Natural killer cell (primary cell): ENCODE results near the gene ABCA4. TPM values are rescaled to one million over a fixed set of nuclear protein-coding genes. Genes with fewer than 3 reads are reported as not detected.

Experiments
- ATAC-seq, 3 donors: fragments of 150-1000 bp in 2 of 3; fragments of 200-7000 bp in 1 of 3; cut with Tn5 transposase; 1 replicate in 1 of 3; 2 replicates in 2 of 3; pipeline ENCODE4 v1.10.0; 2021; ENCODE audit warnings: mild to moderate bottlenecking in 2 of 3, moderate library complexity in 2 of 3
- DNase-seq, 2 donors: peaks; one replicate each; pipeline versions ENCODE4 v3.0.0 to v3.0.0-alpha.2; 2013 to 2021; ENCODE audit warnings: mixed read lengths in 1 of 2
- H3K27ac ChIP-seq: one replicate; pipeline ENCODE4 v1.5.1; 2013; ENCODE audit warnings: mild to moderate bottlenecking, low read length
- H3K27me3 ChIP-seq: one replicate; pipeline ENCODE4 v1.6.1; 2013; ENCODE audit warnings: low read length; ENCODE audit not compliant: control insufficient read depth, insufficient read depth
- H3K36me3 ChIP-seq: one replicate; pipeline ENCODE4 v1.6.1; 2013; ENCODE audit warnings: low read length; ENCODE audit not compliant: control insufficient read depth, insufficient read depth
- H3K4me1 ChIP-seq: one replicate; pipeline ENCODE4 v1.6.1; 2013; ENCODE audit warnings: low read length; ENCODE audit not compliant: control insufficient read depth, insufficient read depth
- H3K4me3 ChIP-seq: one replicate; pipeline ENCODE4 v1.5.1; 2013; ENCODE audit warnings: low read length
- H3K9me3 ChIP-seq: one replicate; pipeline ENCODE4 v1.6.1; 2013; ENCODE audit warnings: low read length; ENCODE audit not compliant: control insufficient read depth, insufficient read depth
- H3K27ac Mint-ChIP-seq, 2 donors: one replicate each; pipeline ENCODE4 v1.8.0; 2022; ENCODE audit warnings: mild to moderate bottlenecking in 2 of 2, mixed read lengths in 2 of 2, moderate library complexity in 1 of 2
- H3K27me3 Mint-ChIP-seq, 2 donors: one replicate each; pipeline ENCODE4 v1.8.0; 2022; ENCODE audit warnings: low read depth in 2 of 2, mixed read lengths in 2 of 2
- H3K36me3 Mint-ChIP-seq: one replicate; pipeline ENCODE4 v1.8.0; 2022; ENCODE audit warnings: mixed read lengths
- H3K4me1 Mint-ChIP-seq, 2 donors: one replicate each; pipeline ENCODE4 v1.8.0; 2022; ENCODE audit warnings: mixed read lengths in 2 of 2
- H3K4me3 Mint-ChIP-seq: one replicate; pipeline ENCODE4 v1.8.0; 2022; ENCODE audit warnings: mild to moderate bottlenecking, moderate library complexity, mixed read lengths
- H3K9me3 Mint-ChIP-seq, 2 donors: one replicate each; pipeline ENCODE4 v1.8.0; 2022; ENCODE audit warnings: mixed read lengths in 2 of 2
- CTCF ChIP-seq: fragments of 200-600 bp; IDR thresholded peaks from one replicate; pipeline ENCODE4 v1.8.0; 2022; ENCODE audit warnings: antibody characterized with exemption
- WGBS: methylation state at CpG from one replicate; pipeline ENCODE4 v1.1.7; 2013; ENCODE audit warnings: missing lambda C conversion rate; ENCODE audit not compliant: insufficient coverage; 5-methylcytosine and 5-hydroxymethylcytosine counted together
- intact Hi-C: fragments of 100-400 bp; cut with micrococcal nuclease; formaldehyde crosslinking; loops from one replicate; pipeline ENCODE4 v1.14.2; 2022
- total RNA-seq, 4 donors: library from RNA; stranded (reverse); fragments of 120-200 nt in 1 of 4; gene quantifications; one replicate each; pipeline versions ENCODE4 v1.2.3 to v1.2.4, GENCODE V29; 2013 to 2022

ABCA4 gene
- total RNA-seq, 3 donors from 2014 or later (not counting 1 experiment from before 2014, with no cell fraction given): 0.48 TPM; not detected in 2

- TF ChIP-seq CTCF: no peak
- intact Hi-C loops: no loop called here
- no peak overlapping the region for H3K4me3 ChIP-seq
- no peaks in the 10 kb centered on the region for H3K9me3 ChIP-seq
- 78% methylated on average over 14 of the region's 14 CpGs for WGBS
- DNase-seq (no peak), ATAC-seq (no peak)
- Mint-ChIP-seq H3K4me3 (no peak overlapping the region), H3K9me3 (no peaks in the 10 kb centered on the region), H3K27me3 (peaks cover 4 to 10% of the 10 kb centered on the region in 2 donors), H3K4me1 (no peaks in the 10 kb centered on the region), H3K36me3 (no peaks in the 10 kb centered on the region), H3K27ac (no peak overlapping the region)
- H3K4me1 ChIP-seq: no peaks in the 10 kb centered on the region
- H3K27me3 ChIP-seq: no peaks in the 10 kb centered on the region
- H3K27ac ChIP-seq: no peak overlapping the region
- no peaks in the 10 kb centered on the region for H3K36me3 ChIP-seq
Measured at GRCh38 chr1:94002046-94002787, 118.7 kb downstream of the ABCA4 start.

- no peaks in the 10 kb centered on the region for H3K36me3 Mint-ChIP-seq
- WGBS: 82% methylated on average over 20 of the region's 20 CpGs
- H3K9me3 ChIP-seq: no peaks in the 10 kb centered on the region
- peaks cover 4 to 10% of the 10 kb centered on the region in 2 donors for H3K27me3 Mint-ChIP-seq
- intact Hi-C loops: no loop called here
- no peaks in the 10 kb centered on the region for H3K36me3 ChIP-seq
- no peak overlapping the region for H3K4me3 ChIP-seq
- H3K27me3 ChIP-seq: no peaks in the 10 kb centered on the region
- H3K27ac Mint-ChIP-seq: no peak overlapping the region
- no peaks in the 10 kb centered on the region for H3K4me1 ChIP-seq
- TF ChIP-seq CTCF: no peak
- H3K4me1 Mint-ChIP-seq: no peaks in the 10 kb centered on the region
- no peak overlapping the region for H3K4me3 Mint-ChIP-seq
- H3K27ac ChIP-seq: no peak overlapping the region
- no peaks in the 10 kb centered on the region for H3K9me3 Mint-ChIP-seq
- DNase-seq: no peak
- no peak for ATAC-seq
Measured at GRCh38 chr1:94001397-94002045, 119.4 kb downstream of the ABCA4 start.

- H3K36me3 ChIP-seq: no peaks in the 10 kb centered on the region
- ATAC-seq (no peak), DNase-seq (no peak)
- TF ChIP-seq CTCF: no peak
- Mint-ChIP-seq H3K4me1 (peaks cover 5% of the 10 kb centered on the region in 2 donors), H3K27me3 (peaks cover 4 to 10% of the 10 kb centered on the region in 2 donors), H3K36me3 (no peaks in the 10 kb centered on the region), H3K9me3 (no peaks in the 10 kb centered on the region), H3K27ac (no peak overlapping the region), H3K4me3 (no peak overlapping the region)
- H3K9me3 ChIP-seq: no peaks in the 10 kb centered on the region
- H3K4me1 ChIP-seq: peaks cover 6% of the 10 kb centered on the region
- intact Hi-C loops: no loop called here
- 91% methylated on average over 12 of the region's 12 CpGs for whole genome bisulfite sequencing
- no peak overlapping the region for H3K27ac ChIP-seq
- no peaks in the 10 kb centered on the region for H3K27me3 ChIP-seq
- H3K4me3 ChIP-seq: no peak overlapping the region
Measured at GRCh38 chr1:94000510-94001282, 120.3 kb downstream of the ABCA4 start.
